CD4-positive, alpha-beta T cell (primary cell): Measurements from ENCODE around the gene CXXC1. TPM values are rescaled to one million over a fixed set of nuclear protein-coding genes. Genes with fewer than 3 reads are reported as not detected.
"Not testable (repeated sequence)": the region's sequence is repeated elsewhere in the genome, so short reads cannot be mapped to it uniquely, and the experiment has no call there.

Experiments
- ATAC-seq: fragments of 200-7000 bp; cut with Tn5 transposase; one replicate; pipeline ENCODE4 v1.10.0; 2022; ENCODE audit warnings: mild to moderate bottlenecking; ENCODE audit not compliant: poor library complexity
- CTCF ChIA-PET: fragments of 350-600 bp; sonication (Branson Sonifier 250); formaldehyde crosslinking; loops from one replicate; lab custom pipeline; 2021; ENCODE audit warnings: antibody characterized with exemption, inconsistent platforms; lab: Charles Lee
- POLR2A ChIA-PET: fragments of 350-600 bp; sonication (Branson Sonifier 250); formaldehyde crosslinking; loops from one replicate; lab custom pipeline; 2021; ENCODE audit warnings: antibody characterized with exemption, inconsistent platforms; lab: Charles Lee
- DNase-seq, 14 experiments: peaks; one replicate each; pipeline ENCODE4 v3.0.0-alpha.2; 2013 to 2020; ENCODE audit warnings: mixed read lengths in 2 of 14
- H3K27ac ChIP-seq, 2 donors: one replicate each; pipeline versions ENCODE4 v1.5.1 to v1.7.0; 2013; ENCODE audit warnings: low read length in 2 of 2, low read depth in 1 of 2, mild to moderate bottlenecking in 1 of 2
- H3K27me3 ChIP-seq, 2 experiments: 1 replicate in 1 of 2; 2 replicates in 1 of 2; pipeline versions ENCODE4 v1.6.1 to v1.7.0; 2013; ENCODE audit warnings: low read length in 2 of 2, control low read depth in 1 of 2, mild to moderate bottlenecking in 1 of 2, moderate library complexity in 1 of 2; ENCODE audit not compliant: insufficient read depth in 2 of 2, control insufficient read depth in 1 of 2
- H3K36me3 ChIP-seq: one replicate; pipeline ENCODE4 v1.6.1; 2013; ENCODE audit warnings: low read length, control low read depth; ENCODE audit not compliant: insufficient read depth
- H3K4me1 ChIP-seq: one replicate; pipeline ENCODE4 v1.6.1; 2013; ENCODE audit warnings: low read length, control low read depth; ENCODE audit not compliant: insufficient read depth
- H3K4me3 ChIP-seq: one replicate; pipeline ENCODE4 v1.5.1; 2013; ENCODE audit warnings: mild to moderate bottlenecking, low read length, moderate library complexity
- H3K9me3 ChIP-seq, 2 experiments: 1 replicate in 1 of 2; 2 replicates in 1 of 2; pipeline versions ENCODE4 v1.6.1 to v1.7.0; 2013; ENCODE audit warnings: low read length in 2 of 2, mild to moderate bottlenecking in 2 of 2, control low read depth in 1 of 2, moderate library complexity in 1 of 2; ENCODE audit not compliant: control insufficient read depth in 1 of 2, insufficient read depth in 1 of 2
- H3K27ac Mint-ChIP-seq: one replicate; pipeline ENCODE4 v1.8.0; 2020; ENCODE audit warnings: mixed read lengths
- H3K27me3 Mint-ChIP-seq: one replicate; pipeline ENCODE4 v1.8.0; 2021; ENCODE audit warnings: mixed read lengths
- H3K36me3 Mint-ChIP-seq: one replicate; pipeline ENCODE4 v1.8.0; 2021; ENCODE audit warnings: low read depth, mixed read lengths
- H3K4me1 Mint-ChIP-seq: one replicate; pipeline ENCODE4 v1.8.0; 2021; ENCODE audit warnings: low read depth, mixed read lengths
- H3K4me3 Mint-ChIP-seq: one replicate; pipeline ENCODE4 v1.8.0; 2020; ENCODE audit warnings: mild to moderate bottlenecking, mixed read lengths
- H3K9me3 Mint-ChIP-seq: one replicate; pipeline ENCODE4 v1.8.0; 2020; ENCODE audit warnings: mixed read lengths
- intact Hi-C, 2 experiments: fragments of 100-400 bp; cut with DNase I in 1 of 2; cut with micrococcal nuclease in 1 of 2; formaldehyde crosslinking; loops; one replicate each; pipeline versions ENCODE4 v1.15.1 to v1.9.0; 2023 to 2025; cut with DNase I, micrococcal nuclease
- total RNA-seq, 174 experiments: library from RNA in 2 of 174; stranded (reverse) in 2 of 174; gene quantifications; one replicate each; pipeline ENCODE4 v1.2.3 and lab custom pipeline; 2021 to 2026
- TF ChIP-seq, protein P1 (sequence below): fragments of 200-600 bp; IDR thresholded peaks from one replicate; pipeline ENCODE4 v1.8.0; 2022; ENCODE audit warnings: antibody characterized with exemption, mild to moderate bottlenecking

CXXC1 gene
- total RNA-seq, 2 experiments from 2014 or later: 120 to 128 TPM

DNA sequence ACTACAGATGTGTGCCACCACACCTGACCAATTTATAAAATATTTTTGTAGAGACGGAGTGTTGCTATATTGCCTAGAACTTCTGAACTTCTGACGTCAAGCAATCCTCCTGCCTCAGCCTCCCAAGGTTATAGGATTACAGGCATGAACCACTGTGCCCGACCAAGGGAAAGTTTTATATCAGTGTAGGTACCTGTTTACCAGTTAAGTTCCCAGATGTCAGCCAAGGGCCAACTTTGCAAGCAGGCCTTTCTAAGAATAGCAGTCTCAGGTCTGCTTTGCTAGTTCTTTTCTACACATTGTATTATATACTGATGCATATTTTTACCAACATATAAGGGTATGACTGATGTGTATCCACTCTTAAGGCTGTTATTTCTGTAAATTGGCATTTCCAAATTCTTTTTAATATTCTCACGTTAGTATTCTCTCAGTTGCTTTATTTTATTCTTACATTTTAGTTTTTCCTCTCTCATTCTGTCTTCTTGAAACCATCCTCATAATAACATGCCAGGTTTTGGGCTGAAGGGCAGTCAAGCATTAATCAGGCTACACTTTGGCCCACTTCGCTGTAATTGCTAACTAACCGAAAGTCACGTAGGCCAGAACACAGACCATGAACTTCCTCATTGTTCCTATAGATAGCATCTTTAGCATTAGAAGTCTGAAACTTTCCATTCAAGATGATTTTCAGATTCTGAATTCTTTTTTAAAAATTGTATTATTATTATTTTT is 25.0 kb upstream of the CXXC1 start:
- no peak for DNase-seq
- H3K4me3 Mint-ChIP-seq: no peak overlapping the region
- no peaks in the 10 kb centered on the region for H3K9me3 Mint-ChIP-seq
- H3K4me1 ChIP-seq: peaks cover 7% of the 10 kb centered on the region
- H3K27ac ChIP-seq: no peak overlapping the region
- ChIA-PET POLR2A (no interaction called here), CTCF (no interaction called here)
- H3K27me3 Mint-ChIP-seq: peaks cover 39% of the 10 kb centered on the region
- ATAC-seq: no peak
- peaks cover 0 to 4% of the 10 kb centered on the region in 2 experiments for H3K27me3 ChIP-seq
- H3K36me3 Mint-ChIP-seq: no peaks in the 10 kb centered on the region
- TF ChIP-seq, protein P1, sequence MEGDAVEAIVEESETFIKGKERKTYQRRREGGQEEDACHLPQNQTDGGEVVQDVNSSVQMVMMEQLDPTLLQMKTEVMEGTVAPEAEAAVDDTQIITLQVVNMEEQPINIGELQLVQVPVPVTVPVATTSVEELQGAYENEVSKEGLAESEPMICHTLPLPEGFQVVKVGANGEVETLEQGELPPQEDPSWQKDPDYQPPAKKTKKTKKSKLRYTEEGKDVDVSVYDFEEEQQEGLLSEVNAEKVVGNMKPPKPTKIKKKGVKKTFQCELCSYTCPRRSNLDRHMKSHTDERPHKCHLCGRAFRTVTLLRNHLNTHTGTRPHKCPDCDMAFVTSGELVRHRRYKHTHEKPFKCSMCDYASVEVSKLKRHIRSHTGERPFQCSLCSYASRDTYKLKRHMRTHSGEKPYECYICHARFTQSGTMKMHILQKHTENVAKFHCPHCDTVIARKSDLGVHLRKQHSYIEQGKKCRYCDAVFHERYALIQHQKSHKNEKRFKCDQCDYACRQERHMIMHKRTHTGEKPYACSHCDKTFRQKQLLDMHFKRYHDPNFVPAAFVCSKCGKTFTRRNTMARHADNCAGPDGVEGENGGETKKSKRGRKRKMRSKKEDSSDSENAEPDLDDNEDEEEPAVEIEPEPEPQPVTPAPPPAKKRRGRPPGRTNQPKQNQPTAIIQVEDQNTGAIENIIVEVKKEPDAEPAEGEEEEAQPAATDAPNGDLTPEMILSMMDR: no peak
- no peak overlapping the region for H3K27ac Mint-ChIP-seq
- intact Hi-C loops: no loop called here
- no peaks in the 10 kb centered on the region for H3K36me3 ChIP-seq
- H3K9me3 ChIP-seq: no peaks in the 10 kb centered on the region
- H3K4me3 ChIP-seq: no peak overlapping the region
- H3K4me1 Mint-ChIP-seq: peaks cover 10% of the 10 kb centered on the region

DNA sequence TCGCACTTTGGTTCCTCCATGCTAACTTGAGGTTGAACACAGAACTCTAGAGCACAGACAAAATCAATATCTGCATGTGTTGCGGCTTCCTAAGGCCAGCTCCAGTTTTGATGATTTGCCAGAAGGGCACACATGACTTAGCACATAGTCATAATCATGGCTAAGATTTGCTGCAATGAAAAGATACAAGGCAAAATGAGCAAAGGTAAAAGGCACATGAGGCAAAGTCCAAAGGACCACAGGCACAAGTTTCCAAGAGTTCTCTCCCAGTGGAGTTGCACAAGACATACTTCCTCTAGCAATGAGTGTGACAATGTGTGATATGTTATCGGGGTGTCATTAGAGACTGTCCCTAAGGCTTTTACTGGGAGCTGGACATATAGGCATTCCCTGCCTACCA is 24.2 kb upstream of the CXXC1 start:
- TF ChIP-seq, protein P1: no peak
- Mint-ChIP-seq H3K27me3 (peaks cover 35% of the 10 kb centered on the region), H3K4me3 (no peak overlapping the region), H3K9me3 (no peaks in the 10 kb centered on the region), H3K4me1 (peaks cover 18% of the 10 kb centered on the region), H3K27ac (no peak overlapping the region), H3K36me3 (no peaks in the 10 kb centered on the region)
- H3K9me3 ChIP-seq: no peaks in the 10 kb centered on the region
- peaks cover 12% of the 10 kb centered on the region for H3K4me1 ChIP-seq
- no peaks in the 10 kb centered on the region for H3K36me3 ChIP-seq
- DNase-seq: no peak
- peaks cover 0 to 1% of the 10 kb centered on the region in 2 experiments for H3K27me3 ChIP-seq
- ChIA-PET CTCF (no interaction called here), POLR2A (no interaction called here)
- H3K4me3 ChIP-seq: no peak overlapping the region
- no peak for ATAC-seq
- no peak overlapping the region for H3K27ac ChIP-seq
- intact Hi-C loops: no loop called here

DNA sequence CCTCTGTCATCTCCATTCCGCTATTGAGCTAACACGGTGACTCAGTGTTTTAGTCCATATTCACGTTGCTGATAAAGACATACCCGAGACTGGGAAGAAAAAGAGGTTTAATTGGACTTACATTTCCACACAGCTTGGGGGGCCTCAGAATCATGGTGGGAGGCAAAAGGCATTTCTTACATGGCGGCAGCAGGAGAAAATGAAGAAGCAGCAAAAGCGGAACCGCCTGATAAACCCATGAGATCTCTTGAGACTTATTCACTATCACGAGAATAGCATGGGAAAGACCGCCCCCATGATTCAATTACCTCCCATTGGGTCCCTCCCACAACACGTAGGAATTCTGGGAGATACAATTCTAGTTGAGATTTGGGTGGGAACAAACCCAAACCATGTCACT is 22.6 kb upstream of the CXXC1 start:
- intact Hi-C loops: no loop called here
- H3K27ac Mint-ChIP-seq: no peak overlapping the region

DNA sequence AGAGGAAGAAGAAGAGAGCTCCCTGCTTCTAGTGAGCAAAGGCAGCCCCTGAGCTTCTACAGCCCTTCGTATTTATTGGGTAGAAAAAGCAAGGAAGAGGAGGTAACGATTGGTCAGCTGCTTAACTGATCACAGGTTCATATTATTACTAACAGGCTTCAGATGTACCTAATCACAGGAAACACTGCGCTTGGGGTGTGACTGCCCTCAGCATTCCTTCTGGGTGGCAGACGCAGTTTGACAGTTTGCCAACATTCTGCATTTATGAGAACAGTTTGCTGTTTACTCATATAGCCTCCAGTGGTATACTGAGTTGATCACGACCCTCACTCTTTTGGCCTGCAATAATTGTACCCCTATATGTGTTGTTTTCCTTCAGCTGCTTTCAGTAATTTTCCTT is 21.4 kb upstream of the CXXC1 start:
- H3K36me3 Mint-ChIP-seq, H3K36me3 ChIP-seq, H3K4me3 ChIP-seq, ATAC-seq, H3K27ac Mint-ChIP-seq, H3K9me3 Mint-ChIP-seq, DNase-seq, H3K9me3 ChIP-seq, H3K27ac ChIP-seq, H3K4me3 Mint-ChIP-seq, CTCF ChIA-PET, H3K27me3 ChIP-seq: not testable (repeated sequence)
- peaks cover 22% of the 10 kb centered on the region for H3K27me3 Mint-ChIP-seq
- peaks cover 20% of the 10 kb centered on the region for H3K4me1 Mint-ChIP-seq
- intact Hi-C loops: loop anchor here in 1 of 2 experiments (2.0 to 10.0 kb wide), 4 partner anchors 42 to 566 kb away; partner anchors contain the start of genes CFAP53 and ME2
- H3K4me1 ChIP-seq: peaks cover 12% of the 10 kb centered on the region
- POLR2A ChIA-PET: interaction anchor here (1.3 to 2.0 kb wide), 3 partner anchors 24 to 48 kb away, joined by 3 to 23 read pairs (median 4); partner anchors contain the start of gene MBD1

More for the DNA sequence above, 22.6 kb upstream of the CXXC1 start:
- Mint-ChIP-seq H3K4me1 (peaks cover 20% of the 10 kb centered on the region), H3K36me3 (no peaks in the 10 kb centered on the region), H3K9me3 (peaks cover 2% of the 10 kb centered on the region), H3K4me3 (peak overlapping the region; percentile 30), H3K27me3 (peaks cover 28% of the 10 kb centered on the region)
- CTCF ChIA-PET: no interaction called here
- H3K36me3 ChIP-seq: no peaks in the 10 kb centered on the region
- POLR2A ChIA-PET: no interaction called here
- TF ChIP-seq, protein P1: no peak
- ATAC-seq (no peak), DNase-seq (no peak)
- peaks cover 12% of the 10 kb centered on the region for H3K4me1 ChIP-seq
- no peak overlapping the region for H3K27ac ChIP-seq
- no peak overlapping the region for H3K4me3 ChIP-seq
- peaks cover 0 to 1% of the 10 kb centered on the region in 2 experiments for H3K9me3 ChIP-seq
- H3K27me3 ChIP-seq: no peaks in the 10 kb centered on the region
